HG03139 (cell line): ENCODE measurements around the gene SLC38A11.

Experiments used
- ATAC-seq: cut with Tn5 transposase; IDR thresholded peaks from one replicate; pipeline ENCODE4 v1.9.1; 2021; ENCODE audit not compliant: unreplicated experiment

SLC38A11 gene

DNA sequence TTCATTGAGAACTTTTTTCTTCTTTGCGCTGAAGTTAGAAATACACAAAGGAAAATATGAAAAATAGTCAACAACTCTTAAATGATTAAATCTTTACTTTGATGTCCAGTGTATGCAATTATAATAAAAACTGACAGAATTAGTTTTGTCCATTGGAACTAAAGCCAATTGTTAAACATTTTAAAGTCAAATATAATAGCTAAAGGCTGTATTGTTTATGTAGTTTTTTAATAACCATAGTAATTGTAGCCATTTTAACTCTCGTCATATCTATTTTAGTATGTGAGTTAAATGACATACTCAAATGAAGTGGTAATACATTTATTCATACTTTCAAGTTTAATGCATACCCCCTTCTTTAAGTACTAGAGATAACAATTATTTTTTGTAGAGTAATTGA is 109.0 kb downstream of the SLC38A11 start:
- no peak for ATAC-seq
